CD4-positive, alpha-beta T cell treated with Interleukin-17A for 1 hour (primary cell): ENCODE results near the gene SCD.

ENCODE experiments used
- DNase-seq: peaks from one replicate; pipeline ENCODE4 v3.0.0-alpha.2; 2020

The SCD gene

DNA sequence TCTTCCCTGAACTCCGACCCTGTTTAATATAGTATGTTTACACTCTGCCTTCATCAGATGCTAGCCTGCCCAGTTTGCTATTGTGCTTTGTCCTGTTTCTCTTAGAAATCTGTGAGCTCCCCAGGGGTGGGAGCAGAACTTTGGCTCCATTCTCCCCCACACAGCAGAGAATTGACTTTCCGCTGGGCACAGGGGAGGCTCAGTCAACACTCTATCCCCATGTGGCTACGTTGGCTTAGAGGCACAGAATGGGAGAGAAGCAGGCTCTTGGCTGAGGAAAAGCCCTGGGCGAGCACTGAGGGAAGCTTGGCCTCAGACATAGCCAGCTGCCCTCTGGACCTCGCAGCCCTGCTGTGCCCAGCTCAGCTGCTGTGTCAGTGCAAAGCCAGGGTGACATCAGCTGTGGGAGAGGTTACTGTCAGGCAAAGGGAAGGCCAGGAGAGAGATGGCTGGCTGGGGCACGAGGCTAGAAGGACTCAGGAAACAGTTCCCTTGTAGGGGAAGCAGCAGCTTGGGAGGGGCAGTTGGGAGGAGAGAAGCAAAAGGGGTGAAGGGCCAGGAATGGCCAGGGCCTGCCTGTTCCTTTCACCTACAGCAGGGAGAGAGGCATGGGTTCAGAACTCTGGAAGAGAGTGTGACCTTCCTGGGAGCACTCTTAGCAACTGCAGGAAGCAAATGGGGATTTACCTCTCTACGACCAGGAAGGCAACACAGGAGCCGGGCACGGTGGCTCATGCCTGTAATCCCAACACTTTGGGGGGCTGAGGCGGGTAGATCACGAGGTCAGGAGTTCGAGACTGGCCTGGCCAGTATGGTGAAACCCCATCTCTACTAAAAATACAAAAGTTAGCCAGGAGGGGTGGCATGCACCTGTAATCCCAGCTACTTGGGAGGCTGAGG is 5.8 kb upstream of the SCD start:
- DNase-seq, result no peak

DNA sequence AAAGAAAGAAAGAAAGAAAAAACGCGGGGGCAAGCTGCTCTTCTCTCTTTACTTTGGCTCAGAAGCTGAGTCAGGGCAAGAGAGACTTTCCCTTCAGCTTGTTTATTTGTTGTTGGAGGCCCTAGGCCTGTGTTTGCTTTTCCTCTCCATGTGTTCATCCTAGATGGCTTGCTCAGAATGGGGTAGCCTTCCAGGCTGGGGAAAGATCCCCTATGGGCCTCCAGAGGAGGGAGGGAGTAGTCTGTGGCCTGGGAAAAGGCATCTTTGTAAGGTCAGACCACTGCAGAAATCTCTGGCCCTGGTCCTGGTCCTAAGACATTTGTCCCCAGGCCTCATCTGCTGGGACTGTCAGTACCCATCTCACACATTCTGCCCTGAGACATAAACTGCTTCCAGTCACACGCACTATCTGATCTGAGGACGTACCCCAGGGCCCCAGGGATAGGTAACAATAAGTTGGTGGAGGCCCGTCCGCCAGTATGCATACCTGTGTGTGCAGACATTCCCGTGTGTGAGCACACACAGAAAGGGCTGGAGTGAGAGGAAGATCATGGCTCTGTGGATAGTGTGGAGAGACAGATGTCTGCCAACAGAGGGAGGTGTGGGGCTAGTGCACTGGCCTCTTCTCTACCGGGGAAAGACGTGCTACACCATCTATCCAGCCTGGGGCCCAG is 4.9 kb upstream of the SCD start:
- DNase-seq, result peak; percentile 56

DNA sequence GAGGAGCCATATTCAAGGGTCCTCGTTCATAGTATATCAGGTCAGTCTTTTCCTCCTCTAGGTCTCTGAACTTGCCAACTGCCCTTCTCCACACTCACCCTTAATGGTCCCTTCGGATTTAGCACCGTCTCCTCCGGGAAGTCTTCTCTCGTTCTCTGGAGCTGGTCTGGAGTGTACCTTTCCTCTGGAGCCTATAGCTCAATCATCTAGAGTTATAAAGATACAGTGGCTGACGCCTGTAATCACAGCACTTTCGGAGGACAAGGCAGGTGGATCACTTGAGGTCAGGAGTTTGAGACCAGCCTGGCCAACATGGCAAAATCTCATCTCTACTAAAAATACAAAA is 4.4 kb upstream of the SCD start:
- no peak for DNase-seq

DNA sequence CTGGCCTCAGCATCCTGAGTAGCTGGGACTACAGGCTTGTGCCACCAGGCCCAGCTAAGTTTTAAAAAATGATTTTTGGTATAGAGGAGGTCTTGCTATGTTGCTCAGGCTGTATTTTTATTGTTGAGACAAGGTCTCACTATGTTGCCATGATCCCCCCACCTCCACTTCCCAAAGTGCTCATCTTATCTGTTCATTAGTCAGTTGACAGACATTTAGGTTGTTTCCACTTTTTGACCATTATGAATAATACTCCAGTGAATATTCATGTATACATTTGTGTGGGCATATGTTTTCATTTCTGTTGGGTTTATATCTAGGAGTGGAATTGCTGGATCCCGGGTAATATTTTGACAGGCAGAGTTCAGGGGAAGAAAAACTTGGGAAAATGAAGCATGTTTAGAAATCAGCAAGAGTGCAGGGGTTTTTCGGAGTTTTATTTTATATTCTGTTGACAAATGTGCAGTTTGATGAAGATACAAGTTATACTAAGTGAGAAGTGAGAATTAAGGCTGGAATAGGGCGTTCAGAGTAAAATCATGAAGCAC is 2.7 kb upstream of the SCD start:
- no peak for DNase-seq

DNA sequence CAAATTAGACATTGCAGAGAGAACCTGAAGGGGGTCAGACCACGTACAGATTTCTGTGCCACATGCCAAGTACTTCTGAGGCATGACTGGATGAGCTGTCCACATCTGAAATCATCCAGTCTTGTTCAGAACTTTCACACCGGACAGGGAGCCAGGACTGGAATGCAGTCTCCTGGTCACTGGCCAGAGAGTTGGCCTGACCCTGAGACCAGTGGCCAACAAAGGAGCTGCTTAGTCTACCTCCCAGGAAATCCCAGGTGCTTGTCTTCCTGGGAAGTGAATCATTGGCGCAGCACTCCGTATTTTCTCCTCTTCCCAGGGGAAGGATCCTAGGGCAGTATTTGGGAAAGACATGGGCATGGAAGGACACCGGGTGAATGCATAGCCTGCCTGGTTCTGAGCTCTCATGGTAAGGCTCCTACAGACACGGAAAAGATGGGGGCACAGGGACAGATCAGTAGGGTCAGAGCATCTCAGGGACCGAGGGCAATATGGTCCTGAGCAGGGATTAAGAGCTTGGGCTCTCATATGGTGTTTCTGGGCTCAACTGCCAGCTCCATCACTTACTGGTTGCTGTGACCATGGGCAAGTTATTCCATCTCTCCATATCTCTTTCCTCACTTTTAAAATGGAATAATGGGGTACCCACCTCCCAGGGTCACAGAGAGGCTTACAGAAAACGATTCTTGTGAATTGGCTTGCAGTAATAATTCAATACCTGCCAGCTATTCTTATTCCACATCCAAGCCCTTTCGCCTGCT is 1.3 kb upstream of the SCD start:
- no peak for DNase-seq

DNA sequence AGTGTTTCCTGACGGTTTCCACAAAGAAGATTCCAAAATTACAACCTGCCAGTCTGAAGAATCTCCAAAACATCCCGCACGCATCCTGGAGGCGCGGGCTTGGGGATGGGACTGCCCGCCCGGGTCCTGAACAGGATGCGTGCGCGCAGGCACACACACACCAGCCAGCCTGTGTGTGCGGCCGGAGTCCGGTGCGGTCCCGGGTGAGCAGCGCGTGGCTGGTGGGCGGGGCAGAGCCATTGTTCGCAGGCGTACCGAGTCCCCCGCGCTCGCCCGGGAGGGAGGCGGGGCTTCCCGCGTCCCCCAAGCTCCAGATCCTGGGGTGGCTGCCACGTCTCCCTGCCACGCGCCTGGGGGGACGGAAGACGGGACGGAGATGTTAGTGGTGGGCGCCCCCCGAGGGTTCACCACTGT is 675 bp upstream of the SCD start:
- peak; percentile 56 for DNase-seq

DNA sequence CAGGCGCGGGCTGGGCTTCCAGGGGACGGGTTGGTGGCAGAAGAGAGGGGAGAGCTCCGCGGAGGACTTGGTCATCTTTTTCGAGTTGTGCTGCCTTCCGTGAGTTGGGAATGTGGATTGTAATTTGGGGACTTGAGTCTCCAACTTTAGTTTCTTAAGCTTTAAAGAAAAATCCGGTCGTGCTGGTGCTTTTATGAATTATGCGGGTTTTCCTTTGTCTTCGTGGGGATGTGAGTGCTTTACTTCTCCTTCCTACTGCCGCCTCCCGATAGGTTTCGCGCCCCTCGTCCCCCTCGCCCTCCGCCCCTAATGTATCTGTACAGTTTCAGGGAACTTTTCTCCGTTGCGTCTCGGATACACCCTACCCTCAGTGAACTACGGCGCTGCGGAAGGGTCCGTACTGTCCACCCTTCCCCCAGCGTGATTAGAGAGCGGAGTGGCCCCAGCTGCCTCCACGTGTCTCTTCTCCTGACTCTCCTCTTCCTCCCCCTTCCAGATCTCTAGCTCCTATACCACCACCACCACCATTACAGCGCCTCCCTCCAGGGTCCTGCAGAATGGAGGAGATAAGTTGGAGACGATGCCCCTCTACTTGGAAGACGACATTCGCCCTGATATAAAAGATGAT is 649 bp downstream of the SCD start:
- no peak for DNase-seq

DNA sequence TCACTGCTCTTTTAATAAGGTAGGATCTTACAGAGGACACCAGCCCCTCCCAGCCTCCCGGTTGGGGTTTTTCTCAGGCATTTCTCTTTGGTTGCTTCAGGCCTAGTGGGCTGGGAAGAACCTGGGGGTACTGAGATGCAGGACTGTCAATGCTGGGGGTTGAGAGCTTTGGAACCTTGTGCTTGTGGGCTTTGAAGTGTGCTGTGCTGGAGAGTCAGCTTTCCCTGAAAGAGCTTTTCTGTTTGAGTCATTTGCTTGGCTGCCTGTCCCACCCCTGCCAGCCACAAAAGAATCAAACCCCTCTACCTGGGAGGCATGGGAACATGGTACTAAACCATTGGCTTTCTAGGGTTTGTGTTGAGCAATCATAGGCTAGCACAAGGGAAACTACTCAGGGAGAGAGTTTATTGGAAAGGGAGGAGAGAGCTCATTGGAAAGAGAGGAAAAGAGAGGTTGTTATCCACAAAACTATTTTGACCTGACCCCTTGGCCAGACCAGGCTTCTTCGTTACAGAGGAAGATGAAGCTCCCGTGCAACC is 1.4 kb downstream of the SCD start:
- DNase-seq, result no peak

DNA sequence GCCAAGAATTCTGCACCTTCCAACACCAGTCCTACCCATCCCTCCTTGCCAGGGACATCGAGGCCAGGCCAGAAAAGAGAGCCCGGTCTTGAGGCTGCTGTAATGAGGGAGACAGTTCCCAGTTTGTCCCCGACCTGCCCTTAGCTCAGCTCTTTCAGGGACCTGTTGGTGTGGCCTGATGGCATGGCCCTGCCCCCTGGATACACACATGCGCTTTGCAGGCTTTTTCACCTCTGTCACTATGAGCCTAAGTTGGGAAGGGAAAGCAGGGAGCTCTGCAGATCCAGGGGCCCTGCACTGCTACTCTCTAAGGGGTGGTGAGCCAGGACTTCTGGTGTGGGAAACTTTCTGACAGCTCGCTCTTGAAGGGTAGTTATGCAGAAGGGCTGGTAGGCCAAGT is 2.1 kb downstream of the SCD start:
- DNase-seq, result no peak

DNA sequence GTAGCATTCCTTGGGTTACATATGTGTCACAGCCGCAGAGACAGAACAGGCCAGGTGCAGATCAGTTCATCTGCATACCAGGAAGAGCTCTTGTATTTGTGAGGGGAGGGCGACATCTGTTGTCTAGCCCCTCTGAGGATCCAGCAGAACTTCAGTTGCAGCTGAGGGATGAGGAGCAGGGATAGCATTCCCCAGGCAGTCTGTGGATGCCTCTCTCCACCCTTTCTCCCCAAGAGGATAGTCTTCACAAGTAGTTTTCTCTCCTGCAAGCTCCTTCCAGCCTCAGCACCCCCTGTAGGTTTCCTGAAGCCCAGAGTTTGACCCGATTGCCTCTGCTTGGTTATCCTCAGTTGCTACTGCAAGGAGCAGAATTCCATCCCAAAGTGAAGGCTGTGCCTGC is 2.6 kb downstream of the SCD start:
- DNase-seq, result no peak

DNA sequence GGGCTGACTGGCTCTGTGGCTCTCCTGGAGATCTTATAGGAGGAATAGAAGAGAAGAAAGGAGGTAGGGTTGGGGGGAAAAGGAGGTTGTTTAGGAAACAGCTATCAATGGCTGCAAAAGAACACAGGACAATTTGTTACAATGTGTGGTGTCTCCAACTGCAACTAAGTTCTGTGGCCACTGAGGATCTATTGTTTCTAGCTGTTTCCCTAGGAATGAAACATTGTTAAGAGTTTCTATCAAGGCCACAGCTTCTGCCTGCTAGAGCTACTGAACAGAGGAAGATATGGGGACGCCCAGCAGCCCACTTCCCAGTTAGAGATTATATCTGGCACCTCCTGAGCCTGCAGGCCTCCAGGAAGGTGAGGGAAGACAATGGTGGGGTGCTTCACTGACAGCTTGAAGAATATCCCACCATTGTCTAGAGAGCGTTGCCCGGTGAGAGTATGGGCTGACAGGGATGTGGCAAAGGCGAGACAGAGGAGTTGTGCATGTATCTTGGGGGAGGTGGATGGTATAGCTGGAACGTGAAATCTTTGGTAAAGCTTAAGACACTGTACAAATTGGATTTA is 4.0 kb downstream of the SCD start:
- DNase-seq, result no peak

DNA sequence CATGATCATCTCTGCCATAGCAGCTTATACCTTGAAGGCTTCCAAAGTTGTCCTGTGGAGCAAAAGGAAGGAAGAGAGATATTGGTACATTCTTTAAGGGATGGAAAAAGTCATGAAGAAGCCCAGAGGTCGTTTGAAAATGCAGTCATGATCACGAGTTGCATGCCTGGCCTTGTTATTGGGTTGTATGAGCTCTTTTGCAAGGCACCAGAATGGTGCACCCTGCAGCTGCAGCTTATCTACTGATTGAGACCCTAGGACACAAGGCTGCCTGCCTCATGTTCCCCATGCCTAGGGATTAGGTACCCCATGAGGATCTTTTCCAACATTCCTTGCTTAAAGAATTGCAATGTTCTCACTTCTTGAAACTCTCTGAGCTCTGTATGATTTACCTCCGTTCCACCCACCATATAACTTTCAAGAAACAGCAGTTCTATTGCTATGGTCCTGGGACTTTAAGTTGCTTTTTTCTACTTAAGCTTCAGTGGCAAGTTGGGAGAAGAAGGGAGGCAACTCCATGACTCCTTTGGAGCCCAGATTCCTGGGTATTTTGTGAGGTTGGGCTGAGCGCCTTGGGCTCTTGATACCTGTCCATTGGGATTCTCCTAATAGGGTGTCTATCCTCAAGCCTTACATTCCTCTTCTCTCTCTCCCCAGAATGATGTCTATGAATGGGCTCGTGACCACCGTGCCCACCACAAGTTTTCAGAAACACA is 6.9 kb downstream of the SCD start:
- DNase-seq, result no peak

DNA sequence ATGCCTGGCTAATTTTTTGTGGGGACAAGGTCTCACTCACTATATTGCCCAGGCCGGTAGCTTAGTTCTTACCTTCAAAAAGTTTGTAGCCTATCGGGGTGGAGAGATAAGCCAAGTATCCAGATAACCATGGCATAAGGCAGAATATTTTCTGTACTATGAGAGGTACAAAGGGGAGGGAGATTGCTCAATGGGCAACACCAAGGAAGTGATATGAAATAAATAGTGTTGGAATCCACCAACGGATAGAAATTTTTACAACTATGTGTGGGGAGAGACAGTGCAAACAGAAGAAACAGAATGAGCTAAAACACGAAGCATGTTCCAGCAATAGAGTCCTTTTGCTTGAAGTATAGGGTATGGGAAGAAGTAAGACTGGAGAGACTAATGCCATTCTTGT is 8.1 kb downstream of the SCD start:
- no peak for DNase-seq

DNA sequence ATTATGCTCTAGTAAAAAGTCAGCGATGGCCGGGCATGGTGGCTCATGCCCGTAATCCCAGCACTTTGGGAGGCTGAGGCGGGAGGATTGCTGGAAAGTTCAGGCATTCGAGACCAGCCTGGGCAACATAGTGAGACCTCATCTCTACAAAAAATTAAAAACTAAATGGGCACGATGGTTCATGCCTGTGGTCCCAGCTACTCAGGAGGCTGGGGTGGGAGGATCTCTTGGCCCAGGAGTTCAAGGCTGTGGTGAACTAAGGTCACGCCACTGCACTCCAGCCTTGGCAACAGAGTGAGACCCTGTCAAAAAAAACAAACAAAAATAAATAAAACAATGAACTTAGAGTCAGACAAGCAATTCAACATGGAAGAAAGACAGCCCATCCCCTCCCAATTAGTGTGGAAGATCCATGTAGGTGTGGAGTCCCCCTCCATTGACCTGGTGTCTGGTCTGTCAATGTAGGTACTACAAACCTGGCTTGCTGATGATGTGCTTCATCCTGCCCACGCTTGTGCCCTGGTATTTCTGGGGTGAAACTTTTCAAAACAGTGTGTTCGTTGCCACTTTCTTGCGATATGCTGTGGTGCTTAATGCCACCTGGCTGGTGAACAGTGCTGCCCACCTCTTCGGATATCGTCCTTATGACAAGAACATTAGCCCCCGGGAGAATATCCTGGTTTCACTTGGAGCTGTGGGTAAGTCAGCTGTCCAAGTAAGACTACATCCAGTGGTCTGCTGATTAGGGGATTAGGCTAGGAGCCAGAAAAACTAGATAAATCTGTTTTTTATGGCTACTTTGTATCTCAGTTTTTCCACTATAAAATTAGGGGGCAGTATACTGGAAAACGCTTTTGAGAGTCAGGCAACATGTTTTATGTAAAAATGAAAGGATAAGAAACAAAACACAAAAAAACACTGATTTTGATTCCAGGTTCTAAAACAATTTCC is 9.3 kb downstream of the SCD start:
- no peak for DNase-seq

DNA sequence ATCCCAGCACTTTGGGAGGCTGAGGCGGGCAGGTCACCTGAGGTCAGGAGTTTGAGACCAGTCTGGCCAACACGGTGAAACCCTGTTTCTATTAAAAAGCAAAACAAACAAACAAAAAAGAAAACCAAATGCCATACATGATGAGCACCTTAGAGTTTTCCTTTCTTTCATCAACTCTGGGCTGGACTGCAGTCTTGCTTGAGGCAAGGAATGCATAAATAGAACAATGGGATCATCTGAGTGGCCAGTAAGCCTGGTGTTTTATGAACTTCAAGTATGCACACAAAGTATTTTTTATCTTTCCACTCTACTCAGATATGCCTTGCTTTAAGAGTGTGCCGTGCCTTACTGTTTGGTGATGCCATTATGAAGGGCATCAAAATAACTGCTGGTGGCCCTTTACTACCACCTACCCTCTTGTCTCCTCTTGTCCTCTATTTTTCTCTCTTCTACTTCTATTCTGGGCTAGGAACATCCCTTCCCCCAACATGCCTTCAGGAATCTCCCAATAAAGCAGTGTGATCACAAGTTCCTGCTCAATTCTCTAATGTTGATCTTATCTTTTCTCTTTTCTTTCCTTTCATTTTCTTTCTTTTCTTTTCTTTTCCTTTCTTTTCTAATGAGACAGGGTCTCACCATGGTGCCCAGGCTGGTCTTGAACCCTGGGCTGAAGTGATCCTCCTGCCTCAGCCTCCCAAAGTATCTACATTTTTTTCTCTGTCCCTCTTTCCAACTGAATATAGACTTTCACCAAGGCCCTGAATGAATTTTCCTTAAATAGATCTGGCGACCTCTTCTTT is 10.2 kb downstream of the SCD start:
- DNase-seq, result no peak

DNA sequence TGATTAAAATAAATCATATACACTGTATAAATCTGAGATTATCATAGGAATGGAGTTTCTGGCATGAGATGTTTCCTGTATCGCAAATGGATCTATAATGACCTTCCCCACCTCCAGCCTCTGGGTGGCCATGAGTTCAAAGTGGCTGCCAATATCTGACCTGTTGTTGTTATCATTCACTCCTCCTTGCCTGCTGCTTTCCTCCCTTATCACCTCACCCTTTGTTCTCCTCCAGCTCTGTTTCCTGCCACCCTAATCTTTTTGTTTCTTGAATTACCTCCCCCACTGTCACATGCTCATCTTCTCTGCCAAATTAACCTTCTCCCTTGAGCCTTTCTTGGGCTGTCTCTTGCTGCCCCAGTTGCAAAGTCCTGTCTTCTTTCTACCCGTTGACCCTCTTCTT is 12.0 kb downstream of the SCD start:
- DNase-seq, result no peak

DNA sequence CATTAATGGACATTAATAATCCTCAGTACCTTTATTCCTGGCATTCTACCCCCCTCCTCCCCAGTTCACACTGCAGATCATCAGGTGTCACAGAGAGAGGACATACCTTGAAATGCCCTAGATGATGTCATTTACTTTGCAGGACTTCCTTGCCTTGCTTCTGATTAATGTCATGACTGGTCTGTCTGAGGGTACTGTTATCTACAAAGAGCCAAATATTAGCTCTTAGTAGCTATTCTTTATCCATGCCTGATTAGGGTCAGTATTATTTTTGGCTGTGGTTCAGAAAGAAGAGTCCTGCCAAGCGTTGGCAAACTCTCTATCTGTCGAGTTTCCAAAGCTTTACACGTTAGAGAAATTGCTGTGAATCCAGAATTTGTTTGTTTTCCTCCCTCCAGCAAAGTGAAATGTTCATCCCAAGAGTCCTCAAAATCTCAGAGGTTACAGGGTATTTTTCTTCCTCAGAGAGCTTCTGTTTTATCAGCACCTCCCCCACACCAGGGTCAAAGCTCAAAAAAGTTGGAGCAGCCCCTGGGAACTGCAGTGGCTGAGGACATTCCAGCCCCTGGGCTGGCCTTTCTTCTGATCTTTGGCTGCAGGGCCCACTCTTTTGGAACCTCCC is 12.6 kb downstream of the SCD start:
- no peak for DNase-seq

DNA sequence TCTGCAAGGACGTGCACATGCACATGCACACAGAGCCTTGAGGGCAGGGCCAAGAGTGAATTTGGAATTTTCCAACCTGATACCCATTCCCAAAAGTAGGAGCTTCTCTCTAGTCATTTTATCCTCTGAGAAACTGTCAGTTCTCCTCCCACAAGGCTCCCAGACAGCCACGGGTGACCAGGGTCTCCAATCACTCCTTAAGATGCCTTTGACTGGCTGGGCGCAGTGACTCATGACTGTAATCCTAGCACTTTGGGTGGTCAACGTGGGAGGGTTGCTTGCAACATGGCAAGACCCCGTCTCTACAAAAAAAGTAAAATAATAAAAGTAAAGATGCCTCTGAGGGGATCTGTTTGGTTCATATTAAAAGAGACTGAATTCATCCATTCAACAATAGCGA is 13.2 kb downstream of the SCD start:
- no peak for DNase-seq
